ENCODE data around the gene NCKIPSD.

NCKIPSD gene

DNA sequence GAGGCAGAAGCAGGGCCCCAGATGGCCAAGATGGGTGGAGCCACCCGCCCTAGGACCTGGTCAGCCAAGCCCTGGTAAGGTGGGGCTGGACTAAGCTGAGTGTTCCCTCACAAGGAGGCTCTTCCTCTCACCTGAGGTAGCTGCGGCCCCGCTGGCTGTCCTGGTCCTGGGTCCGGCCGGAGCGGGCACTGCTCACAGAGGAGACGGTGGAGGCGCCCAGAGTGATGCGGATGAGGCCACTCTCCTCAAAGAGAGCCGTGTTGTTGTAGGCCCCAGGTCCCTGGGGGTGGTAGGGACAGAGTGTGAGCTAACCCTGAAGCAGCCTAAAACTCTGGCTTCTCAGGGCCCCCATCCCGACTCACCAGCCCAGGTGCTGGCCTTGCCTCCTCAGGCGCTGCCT is 43.1 kb downstream of the NCKIPSD start:
- no peak for DNase-seq

DNA sequence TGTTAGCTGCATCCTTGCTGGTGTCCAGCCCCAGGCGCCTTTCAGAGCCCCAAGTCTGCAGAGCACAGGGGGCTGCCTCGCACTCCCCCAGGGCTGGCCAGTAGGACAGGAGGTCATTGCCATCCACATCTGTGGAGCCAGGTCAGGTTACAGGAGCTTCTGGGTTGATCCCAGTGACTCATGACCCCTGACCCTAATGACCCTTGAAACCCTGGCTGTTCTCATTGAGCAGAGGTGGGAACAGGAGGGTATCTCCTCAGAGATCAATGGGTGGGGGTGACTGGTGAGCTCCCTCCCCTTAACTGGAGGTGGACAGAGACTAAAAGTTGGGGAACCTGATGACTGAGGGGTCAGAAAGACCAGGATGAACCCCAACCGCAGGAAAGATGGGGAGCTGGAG is 44.3 kb downstream of the NCKIPSD start:
- DNase-seq, result no peak

DNA sequence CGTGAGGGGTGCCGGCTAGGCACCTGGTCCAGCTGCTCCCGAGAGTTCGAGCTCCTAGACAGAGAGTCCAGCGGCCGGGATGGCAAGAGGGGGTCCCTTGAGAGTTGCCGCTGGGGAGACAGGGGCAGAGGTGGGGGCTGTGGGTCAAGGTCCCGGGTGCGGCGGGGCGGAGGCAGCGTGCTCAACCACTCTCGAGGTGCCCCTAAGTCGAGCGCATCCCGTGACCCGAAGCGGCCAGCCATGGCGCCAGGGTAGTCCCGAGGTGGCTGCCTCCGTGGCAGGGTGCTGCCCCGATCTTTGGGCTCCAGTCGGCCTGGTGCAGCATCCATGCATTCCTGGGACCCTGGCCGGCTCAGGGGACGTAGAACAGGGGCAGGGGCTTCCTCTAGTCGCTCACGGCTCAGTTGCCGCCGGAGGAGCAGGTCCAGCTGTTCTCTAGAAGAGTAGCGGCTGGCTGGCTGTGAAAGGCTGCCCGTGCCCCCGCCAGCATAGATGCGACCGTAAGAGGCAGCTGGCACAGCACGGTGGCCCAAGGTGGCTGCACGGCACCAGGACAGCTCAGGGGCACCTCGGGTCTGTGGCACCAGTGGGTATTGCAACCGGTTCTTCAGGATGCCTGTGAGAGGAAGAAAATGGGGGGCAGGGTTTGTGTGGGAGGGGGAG is 45.6 kb downstream of the NCKIPSD start:
- DNase-seq, result no peak

DNA sequence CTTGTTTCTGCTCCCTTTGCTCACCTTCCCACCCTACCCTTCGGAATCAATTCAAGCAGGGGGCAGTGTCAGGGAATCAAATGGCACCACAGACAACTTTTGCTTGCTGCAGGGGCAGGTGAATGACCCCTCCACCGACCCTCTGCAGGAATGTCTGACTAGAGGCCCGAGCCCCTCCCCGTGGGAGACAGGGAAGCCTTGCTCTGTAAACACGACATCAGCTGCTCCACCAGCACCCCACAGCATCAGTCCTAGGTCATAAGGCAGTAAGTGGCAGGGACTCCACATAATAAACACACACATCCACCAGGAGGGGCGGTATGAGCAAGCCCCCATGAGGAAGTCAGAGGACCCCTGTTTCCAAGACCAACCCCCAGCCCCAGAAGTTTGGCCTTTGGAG is 48.4 kb downstream of the NCKIPSD start:
- no peak for DNase-seq

DNA sequence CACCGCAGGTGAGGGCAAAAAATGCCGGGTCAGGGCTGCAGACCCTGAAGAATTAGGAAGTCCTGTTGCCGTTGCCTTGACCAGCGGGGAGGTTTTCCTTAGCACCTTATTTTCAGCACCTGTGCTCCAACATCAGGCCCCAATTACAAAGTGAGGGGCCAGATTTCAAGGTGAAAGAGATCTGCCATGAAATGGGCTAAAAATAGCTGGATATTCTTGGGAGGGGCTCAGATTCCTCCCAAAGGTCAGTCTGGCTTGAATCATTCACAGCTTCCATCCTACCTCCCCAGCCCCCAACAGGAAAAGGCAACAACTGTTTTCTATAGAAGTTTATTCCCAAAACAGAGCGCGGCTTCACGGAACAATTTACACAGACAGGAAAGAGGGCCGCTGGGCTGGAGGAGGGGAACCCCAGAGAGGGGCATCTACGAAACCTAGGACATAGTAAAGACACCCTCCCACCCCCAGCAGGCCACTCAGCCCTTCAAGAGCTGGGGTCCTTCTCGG is 49.5 kb downstream of the NCKIPSD start:
- no peak for DNase-seq

DNA sequence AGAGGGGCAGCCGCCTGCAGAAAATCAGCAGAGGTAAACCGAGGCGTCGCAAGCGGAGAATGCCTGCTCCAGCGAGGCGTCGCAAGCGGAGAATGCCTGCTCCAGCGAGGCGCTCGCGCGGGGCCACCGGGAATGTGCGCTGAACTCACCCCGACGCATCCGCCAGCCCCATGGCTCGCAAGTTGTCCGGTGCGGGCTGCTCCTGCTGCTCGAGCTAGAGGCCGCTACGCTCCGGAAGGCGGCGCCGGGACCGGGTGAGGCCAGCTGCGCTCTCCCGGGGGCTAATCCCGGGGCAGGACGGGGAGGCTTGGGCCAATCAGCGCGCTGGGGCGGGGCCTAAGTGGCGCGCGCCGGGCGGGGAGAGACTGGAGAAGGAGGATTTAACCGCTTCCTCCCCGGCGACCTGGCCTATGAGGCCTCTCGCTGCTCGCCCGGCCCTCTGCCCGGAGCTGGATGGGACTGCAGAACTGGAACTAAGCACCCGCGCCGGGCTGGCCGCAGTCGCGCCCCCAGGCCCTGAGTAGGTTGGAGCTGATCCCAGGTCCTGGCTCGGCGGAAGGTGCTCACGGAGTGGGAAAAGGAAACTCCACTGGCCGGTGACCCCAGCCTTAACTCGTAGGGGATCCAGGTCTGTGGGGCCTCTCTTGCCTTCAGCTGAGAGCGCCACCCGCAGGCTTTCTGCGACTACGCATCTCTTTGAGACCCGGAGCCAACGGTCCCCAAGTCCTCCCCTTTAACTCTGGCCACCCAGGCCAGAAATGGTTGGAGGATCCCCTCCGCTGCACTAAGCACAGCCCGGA is 50.3 kb downstream of the NCKIPSD start, which contains the start of gene SLC26A6:
Gene SLC26A6, minus strand, starts transcription at position 240 of the 800 bp plus-strand sequence. Its CDS starts 68 bp downstream, at position 172.
- peak; percentile 93 for DNase-seq

DNA sequence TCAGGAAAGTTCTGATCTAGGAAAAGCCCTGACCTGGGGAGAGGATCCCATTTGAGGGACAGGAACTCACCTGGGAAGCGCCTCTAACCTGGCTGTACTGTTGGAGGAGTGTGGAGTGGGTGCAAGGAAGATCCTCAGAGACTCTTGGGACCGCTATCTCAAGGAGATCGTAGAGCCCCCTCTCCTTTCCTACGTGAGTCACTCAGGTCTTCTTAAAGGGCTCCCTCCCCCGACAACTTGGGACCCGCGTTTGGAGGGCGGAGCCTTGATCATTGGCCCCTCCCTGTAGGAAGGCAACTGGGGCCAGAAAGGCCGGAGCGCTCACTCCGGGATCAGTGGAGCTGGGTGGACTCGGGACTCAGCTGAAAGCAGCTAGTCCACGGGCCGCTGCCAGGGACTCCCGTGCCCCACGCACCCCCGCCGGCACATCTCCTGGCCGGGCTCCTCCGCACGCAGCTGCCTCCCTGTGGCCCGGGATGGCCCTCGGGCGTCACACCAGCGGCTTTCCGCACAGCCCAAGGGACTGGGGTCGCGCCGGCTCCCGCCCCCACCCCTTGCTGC is 51.0 kb downstream of the NCKIPSD start:
- peak; percentile 39 for DNase-seq

DNA sequence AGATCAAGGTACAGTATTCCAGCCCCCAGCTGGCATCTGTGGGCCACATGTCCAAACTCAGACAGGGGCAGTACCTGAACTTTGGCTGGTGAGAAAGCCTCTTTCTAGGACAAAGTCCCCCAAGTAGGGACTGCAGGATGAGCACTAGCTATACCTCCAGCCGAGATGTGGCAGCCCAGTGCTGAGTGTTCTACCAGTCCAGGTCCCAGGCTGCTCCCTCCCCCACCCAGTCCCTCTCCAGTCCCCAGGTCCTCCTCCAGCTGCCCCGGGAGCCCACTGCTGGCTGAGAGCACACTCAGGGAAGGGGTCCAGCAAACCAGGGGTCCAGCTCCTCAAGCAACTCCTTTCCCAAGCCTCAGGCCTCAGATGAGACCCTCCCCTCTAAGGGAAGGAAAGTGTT is 52.0 kb downstream of the NCKIPSD start:
- no peak for DNase-seq

DNA sequence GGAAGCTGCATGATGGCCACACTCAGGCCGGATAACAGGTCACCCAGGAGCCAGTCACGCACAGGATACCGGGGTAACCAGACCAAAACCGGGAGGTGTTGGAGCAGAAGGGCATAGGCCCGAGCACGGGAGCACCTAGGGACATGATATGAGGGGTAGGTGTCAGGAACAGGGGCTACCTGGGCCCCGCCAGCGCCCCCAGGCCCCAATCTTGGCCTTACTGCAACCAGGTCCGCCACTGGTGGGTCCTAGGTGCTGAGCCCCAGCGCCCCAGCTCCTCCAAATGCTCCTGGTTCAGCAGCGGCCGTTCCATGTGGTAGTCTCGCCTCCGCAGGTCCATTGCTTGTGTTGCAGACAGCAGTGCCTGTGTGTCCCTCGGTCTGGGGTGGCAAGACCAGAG is 52.5 kb downstream of the NCKIPSD start:
- DNase-seq, result no peak

DNA sequence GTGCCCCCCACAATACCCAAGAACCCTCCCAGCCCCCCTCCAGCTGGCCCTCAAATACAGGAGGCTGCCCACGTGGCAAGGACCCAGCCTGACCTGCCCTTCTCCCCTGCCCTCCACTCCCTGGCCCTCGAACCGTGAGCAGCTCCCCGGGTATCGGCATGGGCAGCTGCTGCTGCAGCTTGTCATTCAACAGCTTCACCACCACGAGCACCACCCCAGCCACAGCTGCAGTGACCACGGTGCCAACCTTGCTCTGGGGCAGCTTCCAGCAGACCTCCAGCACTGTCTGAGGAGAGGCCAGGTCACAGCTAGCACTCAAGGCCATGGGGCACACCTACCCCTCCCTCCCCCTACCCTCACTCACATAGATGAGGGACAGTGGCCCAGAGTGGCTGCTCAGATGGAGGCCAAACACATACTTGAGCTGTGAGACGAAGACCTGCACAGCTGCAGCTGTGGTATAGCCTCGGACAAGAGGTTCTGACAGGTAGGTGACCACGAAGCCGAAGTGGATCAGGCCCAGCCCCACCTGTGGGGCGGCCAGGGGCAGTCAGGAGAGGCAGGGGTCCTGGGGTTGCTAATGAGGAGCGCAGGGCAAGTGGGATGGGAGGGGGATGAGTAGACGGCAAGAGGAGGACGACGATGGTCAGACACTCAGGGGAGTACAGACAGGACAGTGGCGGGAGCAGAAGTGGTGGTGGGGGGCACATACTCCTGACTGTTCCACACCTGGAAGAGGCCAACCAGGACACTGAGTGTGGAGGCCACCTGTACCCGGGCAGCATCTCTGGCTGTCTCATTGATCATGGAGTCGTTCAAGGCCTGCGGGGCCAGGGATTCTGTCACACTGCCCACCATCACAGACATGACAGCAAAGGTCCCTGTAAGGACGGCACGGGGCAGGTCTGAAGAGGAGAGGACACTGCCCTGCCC is 53.9 kb downstream of the NCKIPSD start:
- no peak for DNase-seq

DNA sequence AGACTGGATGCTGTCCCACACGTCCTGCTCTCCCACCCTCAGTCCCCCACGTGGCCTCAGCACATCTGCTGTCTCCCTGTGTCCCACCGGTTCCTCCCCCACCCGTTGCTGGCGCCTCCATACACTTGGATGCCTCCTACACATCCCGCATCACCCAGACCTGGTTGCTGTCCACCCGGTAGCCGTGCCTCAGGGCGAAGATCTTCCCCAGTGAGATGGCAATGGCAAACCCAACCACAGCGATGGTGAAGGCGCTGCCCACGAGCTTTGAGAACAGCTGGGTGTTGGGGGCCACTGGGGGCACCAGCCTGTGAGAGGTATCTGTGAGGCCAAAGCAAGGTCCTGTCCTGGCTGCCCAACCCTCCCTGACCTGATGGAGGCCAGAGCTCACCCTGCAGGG is 54.9 kb downstream of the NCKIPSD start:
- no peak for DNase-seq

DNA sequence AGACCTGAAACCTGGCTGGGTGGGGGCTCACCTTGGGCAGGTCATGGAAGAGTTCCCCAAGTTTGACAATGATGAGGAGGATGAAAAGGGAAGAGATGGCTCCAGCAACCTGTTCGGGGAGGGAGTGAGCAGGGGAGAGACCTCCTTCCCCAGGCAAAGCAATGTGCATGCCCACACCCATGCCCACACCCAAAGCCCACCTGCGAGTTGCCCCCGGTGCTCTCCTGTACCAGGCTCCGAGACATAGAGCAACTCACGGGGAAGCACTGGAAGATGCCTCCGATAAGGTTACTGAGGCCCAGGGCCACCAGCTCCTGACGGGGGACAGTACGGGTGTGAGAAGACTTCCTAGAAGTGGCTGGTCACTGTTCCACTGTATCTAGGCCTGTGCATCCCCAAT is 55.3 kb downstream of the NCKIPSD start:
- no peak for DNase-seq

DNA sequence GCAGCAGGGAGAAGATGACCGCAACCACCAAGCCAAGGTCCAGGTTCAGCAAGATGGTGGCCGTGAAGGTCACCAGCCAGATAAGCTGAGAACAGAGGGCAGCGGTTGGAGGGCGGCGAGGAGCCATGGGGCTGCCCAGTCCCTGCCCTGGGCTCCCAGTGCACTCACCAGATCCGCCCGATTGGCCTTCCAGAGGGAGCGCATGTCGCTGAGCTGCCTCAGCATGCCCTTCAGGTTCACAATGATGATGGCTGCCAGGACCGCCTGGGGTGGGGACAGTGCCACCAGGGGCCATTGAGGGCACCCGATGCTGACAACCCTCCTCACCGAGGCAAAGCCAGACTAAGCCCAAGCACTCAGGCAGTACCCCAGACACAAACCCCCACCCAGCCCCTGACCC is 55.8 kb downstream of the NCKIPSD start:
- DNase-seq, result no peak

DNA sequence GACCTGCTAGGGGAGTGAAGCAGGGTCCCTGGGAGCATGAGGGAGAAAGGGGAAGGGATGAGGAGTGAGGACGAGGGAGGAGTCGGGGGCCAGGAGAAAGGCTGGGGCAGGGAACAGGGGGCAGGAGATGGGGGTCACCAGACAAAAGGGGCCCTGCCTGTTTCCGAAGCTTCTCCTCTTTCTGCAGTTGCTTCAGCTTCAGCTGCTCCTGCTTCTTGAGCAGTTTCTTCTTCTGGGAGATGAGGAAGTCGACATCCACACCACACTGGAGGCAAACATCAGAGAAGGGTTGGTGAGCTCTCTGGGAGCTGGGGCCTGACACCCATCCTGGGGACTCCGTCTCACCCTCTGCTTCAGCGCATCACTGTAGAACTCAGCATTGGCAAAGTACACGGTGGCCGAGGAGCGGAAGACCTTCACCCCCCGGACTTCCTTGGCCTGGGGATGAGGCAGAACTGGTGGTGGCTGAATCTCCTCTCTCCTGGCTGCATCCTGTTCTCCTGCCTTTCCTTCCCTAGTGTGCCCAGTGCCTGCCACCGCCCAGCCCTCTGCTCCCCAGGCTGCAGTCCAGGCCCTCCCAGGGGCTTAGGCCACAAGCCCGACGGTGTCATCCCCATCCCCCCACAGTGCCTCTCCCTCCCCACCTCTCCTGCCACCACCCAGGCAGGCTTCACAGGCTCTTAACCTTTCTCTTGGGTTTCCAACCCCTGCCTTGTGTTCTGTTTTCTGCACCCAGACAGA is 57.3 kb downstream of the NCKIPSD start:
- no peak for DNase-seq

DNA sequence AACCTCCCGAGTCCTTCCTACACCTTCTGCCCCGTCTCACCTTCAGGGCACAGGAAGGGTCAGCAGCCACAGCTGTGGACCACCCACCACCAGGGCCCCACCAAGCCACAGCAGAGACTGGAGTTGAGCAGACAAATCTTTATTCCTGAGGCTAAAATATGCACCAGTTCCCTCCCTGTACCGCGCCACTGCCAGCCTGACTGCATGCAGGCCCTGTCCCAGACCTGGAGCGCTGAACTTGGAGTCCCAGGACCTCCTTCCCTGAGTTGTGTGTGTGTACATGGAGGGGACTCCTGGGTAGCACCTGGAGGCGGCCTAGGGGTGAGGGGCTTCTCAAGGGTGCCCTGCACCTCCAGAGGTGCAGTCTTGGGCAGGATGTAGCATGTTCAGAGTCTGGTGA is 60.1 kb downstream of the NCKIPSD start:
- no peak for DNase-seq

DNA sequence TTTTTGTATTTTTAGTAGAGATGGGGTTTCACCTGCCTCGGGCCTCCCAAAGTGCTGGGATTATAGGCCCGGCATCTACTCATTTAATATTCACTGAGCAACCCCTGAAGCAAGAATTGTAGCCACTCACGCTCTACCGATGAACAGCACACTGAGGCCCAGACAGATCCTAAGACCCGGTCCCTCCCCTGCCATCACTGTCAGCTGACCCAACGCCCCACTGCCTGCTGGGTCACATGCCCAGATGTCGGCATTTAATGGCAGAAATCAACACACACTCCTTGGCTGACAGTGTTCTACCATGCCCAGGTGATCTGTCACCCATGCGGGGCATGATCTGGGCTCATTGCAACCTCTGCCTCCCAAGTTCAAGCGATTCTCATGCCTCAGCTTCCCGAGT is 60.9 kb downstream of the NCKIPSD start:
- no peak for DNase-seq

DNA sequence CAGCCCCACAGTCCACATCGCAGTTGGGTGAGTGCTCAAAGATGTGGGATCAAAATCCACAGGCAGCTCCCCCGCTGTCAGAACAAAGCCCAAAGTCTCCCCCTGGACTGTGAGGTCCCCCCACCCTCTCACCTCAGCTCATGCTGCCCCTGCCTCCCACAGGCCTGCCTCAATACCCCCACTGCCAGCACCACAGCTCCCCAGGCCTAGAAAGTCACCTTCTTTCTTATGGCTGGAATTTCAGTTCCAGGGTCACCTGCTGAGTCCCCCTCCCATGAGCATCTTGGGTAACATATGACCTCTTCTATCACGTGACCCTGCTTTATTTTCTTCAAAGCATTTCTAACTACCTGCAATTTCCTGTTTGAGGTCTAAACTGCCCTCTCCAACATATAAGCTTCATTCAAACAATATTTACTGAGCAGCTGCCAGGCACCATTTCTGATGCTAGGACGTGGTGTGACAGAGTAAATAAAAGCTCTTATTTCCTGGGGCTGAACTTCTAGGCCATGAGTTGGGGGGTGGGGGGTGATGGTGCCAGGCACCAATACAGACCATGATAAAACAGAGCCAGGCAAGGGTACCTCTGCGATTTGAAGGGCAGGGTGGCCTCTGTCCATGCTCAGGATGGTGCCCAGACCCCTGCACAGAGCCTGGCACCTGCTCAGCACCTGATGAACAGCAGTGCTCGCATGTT is 61.7 kb downstream of the NCKIPSD start:
- no peak for DNase-seq

Data from CD4-positive, alpha-beta T cell treated with Interleukin-10 for 1 hour (primary cell).